ENCODE measurements around the gene RPS19.

Gene RPS19

GRCh38 chr19:41918095-41918494, 58.0 kb downstream of the RPS19 start:
- no peaks in the 10 kb centered on the region for H3K9me3 ChIP-seq (replicated peaks; ENCODE audit: insufficient read depth, low read length)
- no peak overlapping the region for H3K9ac ChIP-seq (ENCODE audit: low read length)
- no peaks in the 10 kb centered on the region for H3F3A ChIP-seq (ENCODE audit: insufficient read depth, low read length)
- DNase-seq: no peak
- H3K79me2 ChIP-seq (ENCODE audit: low read length): no peaks in the 10 kb centered on the region
- H4K20me1 ChIP-seq (ENCODE audit: insufficient read depth, low read length): no peaks in the 10 kb centered on the region
- TF ChIP-seq EZH2 (optimal IDR thresholded peaks at IDR 0.05; ENCODE audit: low read depth, low read length) (no peak), CTCF (IDR thresholded peaks at IDR 0.05; ENCODE audit: low read length) (no peak), EZH2phosphoT487 (IDR thresholded peaks at IDR 0.05; ENCODE audit: low read length) (no peak)
- no peak overlapping the region for H3K4me3 ChIP-seq (ENCODE audit: low read length)
- 0 out of 2 replicates have a peak, but pooled peaks cover 3% of the 10 kb centered on the region for H3K4me1 ChIP-seq (ENCODE audit: low read length)
- H3K4me2 ChIP-seq (ENCODE audit: low read depth, low read length): no peak overlapping the region
- no peak overlapping the region for H2AFZ ChIP-seq (ENCODE audit: low read length)
- no peaks in the 10 kb centered on the region for H3K9me2 ChIP-seq (replicated peaks; ENCODE audit: insufficient read depth, low read length)
- H3K27me3 ChIP-seq (replicated peaks; ENCODE audit: insufficient read depth, low read length): peaks cover 68% of the 10 kb centered on the region
- no peaks in the 10 kb centered on the region for H3K36me3 ChIP-seq (replicated peaks; ENCODE audit: insufficient read depth, low read length)
- no peak overlapping the region for H3K27ac ChIP-seq (ENCODE audit: low read length)

- Histone ChIP-seq H2AFZ (ENCODE audit: low read length) (no peak overlapping the region), H3K4me1 (ENCODE audit: low read length) (0 out of 2 replicates have a peak, but pooled peaks cover 6% of the 10 kb centered on the region), H3K27me3 (replicated peaks; ENCODE audit: insufficient read depth, low read length) (peaks cover 65% of the 10 kb centered on the region), H3K9me2 (replicated peaks; ENCODE audit: insufficient read depth, low read length) (no peaks in the 10 kb centered on the region), H4K20me1 (ENCODE audit: insufficient read depth, low read length) (no peaks in the 10 kb centered on the region), H3K36me3 (replicated peaks; ENCODE audit: insufficient read depth, low read length) (no peaks in the 10 kb centered on the region), H3K79me2 (ENCODE audit: low read length) (no peaks in the 10 kb centered on the region), H3K9me3 (replicated peaks; ENCODE audit: insufficient read depth, low read length) (no peaks in the 10 kb centered on the region), H3K4me3 (ENCODE audit: low read length) (no peak overlapping the region), H3K4me2 (ENCODE audit: low read depth, low read length) (no peak overlapping the region), H3K27ac (ENCODE audit: low read length) (no peak overlapping the region), H3F3A (ENCODE audit: insufficient read depth, low read length) (no peaks in the 10 kb centered on the region), H3K9ac (ENCODE audit: low read length) (no peak overlapping the region)
- DNase-seq: no peak
- no peak for TF ChIP-seq EZH2 (optimal IDR thresholded peaks at IDR 0.05; ENCODE audit: low read depth, low read length)
- TF ChIP-seq CTCF (IDR thresholded peaks at IDR 0.05; ENCODE audit: low read length): no peak
- TF ChIP-seq EZH2phosphoT487 (IDR thresholded peaks at IDR 0.05; ENCODE audit: low read length): no peak
Observed at GRCh38 chr19:41918653-41919244, 58.7 kb downstream of the RPS19 start.

DNA sequence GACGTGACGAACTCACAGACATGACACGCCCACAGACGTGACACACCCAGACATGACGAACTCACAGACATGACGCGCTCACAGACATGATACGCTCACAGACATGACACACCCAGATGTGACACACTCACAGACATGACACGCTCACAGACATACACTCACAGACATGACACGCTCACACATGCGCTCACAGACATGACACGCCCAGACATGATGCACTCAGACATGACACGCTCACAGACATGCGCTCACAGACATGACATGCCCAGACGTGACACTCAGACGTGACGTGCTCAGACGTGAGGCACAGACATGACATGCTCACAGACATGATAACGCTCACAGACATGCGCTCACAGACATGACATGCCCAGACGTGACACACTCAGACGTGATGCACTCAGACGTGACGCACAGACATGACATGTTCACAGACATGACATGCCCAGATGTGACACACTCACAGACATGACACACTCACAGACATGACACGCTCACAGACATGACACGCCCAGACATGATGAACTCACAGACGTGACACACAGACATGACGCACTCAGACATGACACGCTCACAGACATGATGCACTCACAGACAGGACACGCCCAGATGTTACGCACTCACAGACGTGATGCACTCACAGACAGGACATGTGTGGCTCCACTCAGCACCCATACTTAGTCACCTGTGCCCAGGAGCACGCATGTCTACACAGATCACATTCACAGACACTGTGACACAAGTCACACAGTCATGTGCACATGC, 60.1 kb downstream of the RPS19 start:
- Histone ChIP-seq H2AFZ (ENCODE audit: low read length) (no peak overlapping the region), H3K27me3 (replicated peaks; ENCODE audit: insufficient read depth, low read length) (peaks cover 69% of the 10 kb centered on the region), H3K9me3 (replicated peaks; ENCODE audit: insufficient read depth, low read length) (no peaks in the 10 kb centered on the region), H3K36me3 (replicated peaks; ENCODE audit: insufficient read depth, low read length) (no peaks in the 10 kb centered on the region), H3K4me2 (ENCODE audit: low read depth, low read length) (no peak overlapping the region), H3K9me2 (replicated peaks; ENCODE audit: insufficient read depth, low read length) (no peaks in the 10 kb centered on the region), H3K9ac (ENCODE audit: low read length) (no peak overlapping the region), H3K79me2 (ENCODE audit: low read length) (no peaks in the 10 kb centered on the region), H3F3A (ENCODE audit: insufficient read depth, low read length) (no peaks in the 10 kb centered on the region), H3K4me3 (ENCODE audit: low read length) (no peak overlapping the region), H3K27ac (ENCODE audit: low read length) (no peak overlapping the region), H4K20me1 (ENCODE audit: insufficient read depth, low read length) (no peaks in the 10 kb centered on the region), H3K4me1 (ENCODE audit: low read length) (0 out of 2 replicates have a peak, but pooled peaks cover 6% of the 10 kb centered on the region)
- no peak for DNase-seq
- TF ChIP-seq CTCF (IDR thresholded peaks at IDR 0.05; ENCODE audit: low read length): no peak

Measured in MM.1S (cell line).